GM23338 (cell line): ENCODE results near the gene CIITA. TPM values are rescaled to one million over a fixed set of nuclear protein-coding genes. Genes with fewer than 3 reads are reported as not detected.

Source experiments
- ATAC-seq: fragments of 200-7000 bp; cut with Tn5 transposase; 3 replicates; pipeline ENCODE4 v1.9.1; 2020
- DNase-seq: peaks from one replicate; pipeline ENCODE4 v3.0.0-alpha.2; 2015; ENCODE audit warnings: low spot score
- H2AFZ ChIP-seq: fragments of 200-600 bp; sonication (generic); 2 replicates; pipeline ENCODE4 v1.8.0; 2016; ENCODE audit warnings: antibody characterized with exemption, mild to moderate bottlenecking, moderate library complexity
- H3F3A ChIP-seq: fragments of 200-600 bp; sonication (generic); replicated peaks from 2 replicates; pipeline ENCODE4 v1.8.0; 2017; ENCODE audit warnings: antibody characterized with exemption, mixed run types, low read depth
- H3K27ac ChIP-seq: fragments of 200-600 bp; sonication (generic); 2 replicates; pipeline ENCODE4 v1.6.1; 2016; ENCODE audit warnings: low read depth
- H3K27me3 ChIP-seq: fragments of 200-600 bp; sonication (generic); 2 replicates; pipeline ENCODE4 v1.8.0; 2016; ENCODE audit warnings: mild to moderate bottlenecking, mixed run types, moderate library complexity; ENCODE audit not compliant: insufficient read depth
- H3K36me3 ChIP-seq: fragments of 200-600 bp; sonication (generic); 2 replicates; pipeline ENCODE4 v1.8.0; 2016; ENCODE audit warnings: mild to moderate bottlenecking; ENCODE audit not compliant: insufficient read depth
- H3K4me1 ChIP-seq: fragments of 200-600 bp; sonication (generic); 2 replicates; pipeline ENCODE4 v1.8.0; 2016; ENCODE audit warnings: mild to moderate bottlenecking, moderate library complexity; ENCODE audit not compliant: insufficient read depth
- H3K4me2 ChIP-seq: fragments of 200-600 bp; sonication (generic); 2 replicates; pipeline ENCODE4 v1.7.1; 2017; ENCODE audit warnings: mixed run types
- H3K4me3 ChIP-seq: fragments of 200-600 bp; sonication (generic); 2 replicates; pipeline ENCODE4 v1.6.1; 2016; ENCODE audit warnings: mixed run types
- H3K79me2 ChIP-seq: fragments of 200-600 bp; sonication (generic); replicated peaks from 2 replicates; pipeline ENCODE4 v1.8.0; 2017; ENCODE audit warnings: mild to moderate bottlenecking; ENCODE audit not compliant: insufficient read depth
- H3K9me2 ChIP-seq: fragments of 200-600 bp; sonication (generic); 2 replicates; pipeline ENCODE4 v1.8.0; 2017; ENCODE audit not compliant: insufficient read depth
- H4K20me1 ChIP-seq: fragments of 200-600 bp; sonication (generic); replicated peaks from 2 replicates; pipeline ENCODE4 v1.8.0; 2017; ENCODE audit warnings: mild to moderate bottlenecking; ENCODE audit not compliant: insufficient read depth
- H3K27ac Mint-ChIP-seq: 2 replicates; pipeline ENCODE4 v1.8.0; 2020; ENCODE audit warnings: inconsistent platforms, mild to moderate bottlenecking, moderate library complexity, mixed read lengths
- H3K27me3 Mint-ChIP-seq: 3 replicates; pipeline ENCODE4 v1.8.0; 2022; ENCODE audit warnings: low read depth, mild to moderate bottlenecking, moderate library complexity, mixed read lengths, inconsistent platforms; ENCODE audit not compliant: insufficient read depth, poor library complexity
- H3K36me3 Mint-ChIP-seq: 3 replicates; pipeline ENCODE4 v1.8.0; 2021; ENCODE audit warnings: low read depth, mild to moderate bottlenecking, inconsistent platforms, moderate library complexity, mixed read lengths
- H3K4me1 Mint-ChIP-seq: 3 replicates; pipeline ENCODE4 v1.8.0; 2020; ENCODE audit warnings: mild to moderate bottlenecking, inconsistent platforms, mixed read lengths
- H3K4me3 Mint-ChIP-seq: 3 replicates; pipeline ENCODE4 v1.8.0; 2021; ENCODE audit warnings: moderate library complexity, mild to moderate bottlenecking, inconsistent platforms, mixed read lengths
- H3K9me3 Mint-ChIP-seq: 3 replicates; pipeline ENCODE4 v1.8.0; 2020; ENCODE audit warnings: moderate library complexity, mild to moderate bottlenecking, inconsistent platforms, mixed read lengths
- EZH2phosphoT487 ChIP-seq: fragments of 200-600 bp; sonication (generic); IDR thresholded peaks from one replicate; pipeline ENCODE4 v1.8.1; 2018; ENCODE audit warnings: antibody characterized with exemption; ENCODE audit not compliant: unreplicated experiment
- JUNB ChIP-seq: IDR thresholded peaks from one replicate; pipeline ENCODE4 v1.6.1; 2016; ENCODE audit warnings: antibody characterized with exemption; ENCODE audit not compliant: unreplicated experiment
- NANOG ChIP-seq: IDR thresholded peaks from 2 replicates; pipeline ENCODE4 v1.6.1; 2016; ENCODE audit warnings: antibody characterized with exemption, borderline replicate concordance
- ZNF114 ChIP-seq: fragments of 250-450 bp; sonication (Bioruptor Pico); IDR thresholded peaks from 2 replicates; pipeline ENCODE4 v1.5.0; 2020; ENCODE audit warnings: mild to moderate bottlenecking, moderate library complexity
- ZNF331 ChIP-seq: fragments of 250-450 bp; sonication (Bioruptor Pico); IDR thresholded peaks from 2 replicates; pipeline ENCODE4 v1.5.0; 2020; ENCODE audit warnings: low read depth, mild to moderate bottlenecking, moderate library complexity
- polyA plus RNA-seq: library from polyadenylated mRNA; unstranded; fragments of >200 nt; fragmentation: Nextera tagmentation; extraction: Ambion mirVana; gene quantifications from 2 replicates; pipeline ENCODE4 v1.2.1, GENCODE V29; 2016
- total RNA-seq: library from RNA; depleted of rRNA; stranded (reverse); fragments of >200 nt; shearing (Covaris generic); gene quantifications from 2 replicates; pipeline ENCODE4 v1.2.3, GENCODE V29; 2014
- TF ChIP-seq, protein P1 (sequence below), 2 experiments: fragments of 200-600 bp in 1 of 2; sonication (generic) in 1 of 2; conservative IDR thresholded peaks; 2 replicates each; pipeline versions ENCODE4 v1.5.1 to v1.6.1; 2016 to 2017; ENCODE audit warnings: antibody characterized with exemption in 2 of 2, low read depth in 2 of 2, mild to moderate bottlenecking in 2 of 2, moderate library complexity in 1 of 2

CIITA gene
- total and polyA plus RNA-seq, 2 experiments from 2014 or later, result 0.10 to 0.57 TPM

DNA sequence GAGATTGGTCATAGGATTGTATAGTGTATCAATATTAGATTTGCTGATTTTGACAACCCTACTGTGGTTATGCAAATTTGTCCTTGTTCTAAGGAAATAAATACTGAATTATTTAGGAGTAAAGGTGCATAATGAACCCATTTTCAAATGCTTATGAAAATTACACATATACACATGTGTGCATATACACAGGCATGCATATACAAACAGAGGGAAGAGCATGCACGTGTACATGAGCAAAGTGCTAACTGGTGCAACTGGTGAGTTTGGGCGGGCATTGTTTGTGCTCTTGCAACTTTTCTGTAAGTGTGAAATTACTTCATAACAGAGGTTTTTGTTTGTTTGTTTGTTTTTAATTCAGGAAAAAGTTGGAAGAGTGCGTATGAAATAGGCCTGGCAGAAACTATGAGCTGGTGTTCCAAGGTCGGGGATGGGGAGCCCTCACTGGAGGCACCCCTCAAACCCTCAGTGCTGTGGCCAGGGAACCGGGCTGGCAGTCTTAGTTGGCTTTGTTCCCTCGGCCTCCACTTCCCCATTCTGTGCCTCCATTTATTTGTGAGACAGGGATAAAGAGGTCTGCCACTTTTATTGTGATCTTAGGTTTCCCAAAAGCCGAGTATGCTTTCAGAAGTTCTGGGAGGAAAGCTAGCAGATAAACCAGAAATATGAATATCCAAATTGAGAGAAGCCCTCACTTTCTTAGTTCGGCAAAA is 59.4 kb downstream of the CIITA start:
- Histone ChIP-seq H3K36me3 (no peaks in the 10 kb centered on the region; the same call in 1 of the 2 replicates), H3K27ac (no peak overlapping the region), H3K4me1 (peaks cover 16% of the 10 kb centered on the region; the same call in 1 of the 2 replicates), H3K4me3 (no peak overlapping the region), H3K9me2 (no peaks in the 10 kb centered on the region), H3K79me2 (peaks cover 47% of the 10 kb centered on the region), H2AFZ (no peak overlapping the region), H4K20me1 (peaks cover 54% of the 10 kb centered on the region), H3F3A (no peaks in the 10 kb centered on the region), H3K27me3 (0 out of 2 replicates have a peak, but pooled peaks cover 4% of the 10 kb centered on the region), H3K4me2 (no peak overlapping the region)
- TF ChIP-seq, protein P1, sequence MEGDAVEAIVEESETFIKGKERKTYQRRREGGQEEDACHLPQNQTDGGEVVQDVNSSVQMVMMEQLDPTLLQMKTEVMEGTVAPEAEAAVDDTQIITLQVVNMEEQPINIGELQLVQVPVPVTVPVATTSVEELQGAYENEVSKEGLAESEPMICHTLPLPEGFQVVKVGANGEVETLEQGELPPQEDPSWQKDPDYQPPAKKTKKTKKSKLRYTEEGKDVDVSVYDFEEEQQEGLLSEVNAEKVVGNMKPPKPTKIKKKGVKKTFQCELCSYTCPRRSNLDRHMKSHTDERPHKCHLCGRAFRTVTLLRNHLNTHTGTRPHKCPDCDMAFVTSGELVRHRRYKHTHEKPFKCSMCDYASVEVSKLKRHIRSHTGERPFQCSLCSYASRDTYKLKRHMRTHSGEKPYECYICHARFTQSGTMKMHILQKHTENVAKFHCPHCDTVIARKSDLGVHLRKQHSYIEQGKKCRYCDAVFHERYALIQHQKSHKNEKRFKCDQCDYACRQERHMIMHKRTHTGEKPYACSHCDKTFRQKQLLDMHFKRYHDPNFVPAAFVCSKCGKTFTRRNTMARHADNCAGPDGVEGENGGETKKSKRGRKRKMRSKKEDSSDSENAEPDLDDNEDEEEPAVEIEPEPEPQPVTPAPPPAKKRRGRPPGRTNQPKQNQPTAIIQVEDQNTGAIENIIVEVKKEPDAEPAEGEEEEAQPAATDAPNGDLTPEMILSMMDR (conservative IDR thresholded peaks at IDR 0.05; ENCODE audit: low read depth in 2 of 2), result no peak
- TF ChIP-seq NANOG, result no peak
- no peak for TF ChIP-seq ZNF114 (CRISPR knock-in tag)
- TF ChIP-seq ZNF331, result no peak
- TF ChIP-seq EZH2phosphoT487, result no peak
- ATAC-seq (no peak), DNase-seq (no peak)
- Mint-ChIP-seq H3K4me1 (peaks cover 18% of the 10 kb centered on the region), H3K4me3 (no peak overlapping the region), H3K27me3 (peaks cover 2% of the 10 kb centered on the region), H3K36me3 (no peaks in the 10 kb centered on the region; the same call in 2 of the 3 replicates), H3K27ac (no peak overlapping the region), H3K9me3 (no peaks in the 10 kb centered on the region)

- no peaks in the 10 kb centered on the region; the same call in 2 of the 3 replicates for H3K36me3 Mint-ChIP-seq
- ATAC-seq (no peak), DNase-seq (no peak)
- H3K4me3 Mint-ChIP-seq, result no peak overlapping the region
- Histone ChIP-seq H3K9me2 (no peaks in the 10 kb centered on the region), H3K79me2 (peaks cover 47% of the 10 kb centered on the region), H3K4me2 (no peak overlapping the region), H3K4me1 (peaks cover 16% of the 10 kb centered on the region; the same call in 1 of the 2 replicates), H3K27me3 (0 out of 2 replicates have a peak, but pooled peaks cover 5% of the 10 kb centered on the region), H3K4me3 (no peak overlapping the region), H3K36me3 (no peaks in the 10 kb centered on the region; the same call in 1 of the 2 replicates), H4K20me1 (peaks cover 55% of the 10 kb centered on the region), H3F3A (no peaks in the 10 kb centered on the region), H3K27ac (no peak overlapping the region), H2AFZ (no peak overlapping the region)
- TF ChIP-seq JUNB, result no peak
- TF ChIP-seq, protein P1 (conservative IDR thresholded peaks at IDR 0.05; ENCODE audit: low read depth in 2 of 2), result 0 out of 4 replicates have a peak, but pooled peaks of 1 of the 2 experiments have one; percentile 3
- H3K4me1 Mint-ChIP-seq, result peaks cover 18% of the 10 kb centered on the region
- H3K9me3 Mint-ChIP-seq, result no peaks in the 10 kb centered on the region
- no peak overlapping the region for H3K27ac Mint-ChIP-seq
- peaks cover 5% of the 10 kb centered on the region for H3K27me3 Mint-ChIP-seq
Observed at GRCh38 chr16:10937068-10937859, 60.3 kb downstream of the CIITA start.
